Stomach (tissue), 9 donors: ENCODE data around the gene POU3F1. TPM values are rescaled to one million over a fixed set of nuclear protein-coding genes. Genes with fewer than 3 reads are reported as not detected.
A peak's percentile ranks its signal among the peaks of the same experiment; 100 is the strongest.

Source experiments
- DNase-seq, 2 donors: peaks; one replicate each; pipeline versions ENCODE4 v3.0.0 to v3.0.0-alpha.2; 2013 to 2019
- H3K27ac ChIP-seq, 5 donors: fragments of 200-600 bp in 4 of 5; sonication (generic) in 4 of 5; one replicate each; pipeline ENCODE4 v1.5.1; 2013 to 2019; ENCODE audit warnings: mild to moderate bottlenecking in 1 of 5, moderate library complexity in 1 of 5
- H3K27me3 ChIP-seq, 3 donors: fragments of 200-600 bp; sonication (generic); one replicate each; pipeline ENCODE4 v1.5.1; 2017 to 2019; ENCODE audit warnings: mixed run types in 1 of 3
- H3K36me3 ChIP-seq, 4 donors: fragments of 200-600 bp; sonication (generic); 1 replicate in 3 of 4; 2 replicates in 1 of 4; pipeline ENCODE4 v1.5.1; 2016 to 2019
- H3K4me1 ChIP-seq, 4 donors: fragments of 200-600 bp; sonication (generic); one replicate each; pipeline ENCODE4 v1.5.1; 2016 to 2019
- H3K4me3 ChIP-seq, 4 donors: fragments of 200-600 bp; sonication (generic) in 3 of 4; one replicate each; pipeline ENCODE4 v1.5.1; 2016 to 2019; ENCODE audit warnings: mild to moderate bottlenecking in 1 of 4
- H3K9me3 ChIP-seq, 4 donors: fragments of 200-600 bp; sonication (generic); one replicate each; pipeline ENCODE4 v1.5.1; 2016 to 2019
- CTCF ChIP-seq, 7 experiments: fragments of 450-650 bp in 4 of 7; fragments of 200-600 bp in 3 of 7; sonication (generic) in 3 of 7; IDR thresholded peaks; one replicate each; pipeline ENCODE4 v1.5.1; 2016 to 2019; ENCODE audit warnings: antibody characterized with exemption in 7 of 7, control low read depth in 2 of 7, mild to moderate bottlenecking in 1 of 7
- EP300 ChIP-seq: sonication (generic); formaldehyde crosslinking; IDR thresholded peaks from one replicate; pipeline ENCODE4 v1.6.1; 2017; ENCODE audit warnings: antibody characterized with exemption
- POLR2A ChIP-seq, 4 donors: fragments of 450-650 bp; IDR thresholded peaks; one replicate each; pipeline ENCODE4 v1.6.1; 2016; ENCODE audit warnings: antibody characterized with exemption in 4 of 4, control low read depth in 2 of 4, mild to moderate bottlenecking in 1 of 4, moderate library complexity in 1 of 4
- POLR2AphosphoS5 ChIP-seq, 3 donors: sonication (generic); formaldehyde crosslinking; IDR thresholded peaks; one replicate each; pipeline ENCODE4 v1.6.1; 2016; ENCODE audit warnings: antibody characterized with exemption in 3 of 3
- WGBS, 5 donors: extraction: QIAGEN DNeasy Blood & Tissue Kit in 3 of 5; methylation state at CpG; one replicate each; pipeline versions ENCODE4 v1.1.5 to v1.1.7; 2013 to 2018; 5-methylcytosine and 5-hydroxymethylcytosine counted together
- intact Hi-C: fragments of 100-400 bp; cut with DNase I; formaldehyde crosslinking; loops from one replicate; pipeline ENCODE4 v1.15.1; 2023; ENCODE audit warnings: low total_unique reads
- polyA plus RNA-seq, 3 donors: library from polyadenylated mRNA; stranded (reverse); fragments of 200-250 nt; gene quantifications; one replicate each; pipeline ENCODE4 v1.2.3, GENCODE V29; 2013
- total RNA-seq, 5 donors: library from RNA; depleted of rRNA; stranded (reverse); fragments of >200 nt; gene quantifications; one replicate each; pipeline versions ENCODE4 v1.1.0 to v1.2.3, GENCODE V29; 2014 to 2016
- donor health status: healthy with polysubstance abuse.
- donor health status: Bipolar disorder and iron deficiency.
- donor health status: healthy.

The POU3F1 gene
- total and polyA plus RNA-seq, 8 donors = 0.20 TPM; not detected in 7

GRCh38 chr1:38079019-38079418 is 32.4 kb upstream of the POU3F1 start:
- DNase-seq = no peak
- Histone ChIP-seq H3K27me3 (peaks cover 0 to 24% (median 4%) of the 10 kb centered on the region in 3 donors), H3K27ac (no peak overlapping the region), H3K4me1 (no peaks in the 10 kb centered on the region), H3K9me3 (no peaks in the 10 kb centered on the region), H3K36me3 (no peaks in the 10 kb centered on the region), H3K4me3 (no peak overlapping the region)
- 71 to 84% (median 73%) methylated on average over 4 of the region's 4 CpGs for WGBS, 5 donors
- TF ChIP-seq EP300 = no peak
- no peak for TF ChIP-seq POLR2A (IDR thresholded peaks at IDR 0.05)
- no peak for TF ChIP-seq POLR2AphosphoS5 (IDR thresholded peaks at IDR 0.05)
- TF ChIP-seq CTCF (IDR thresholded peaks at IDR 0.05) = no peak
- intact Hi-C loops = no loop called here

GRCh38 chr1:38077523-38078147 is 31.0 kb upstream of the POU3F1 start:
- no peak overlapping the region for H3K27ac ChIP-seq
- 75 to 83% (median 83%) methylated on average over 3 of the region's 3 CpGs for WGBS, 5 donors
- no peaks in the 10 kb centered on the region for H3K4me1 ChIP-seq
- H3K9me3 ChIP-seq = no peaks in the 10 kb centered on the region
- no peaks in the 10 kb centered on the region for H3K36me3 ChIP-seq
- DNase-seq = no peak
- H3K4me3 ChIP-seq = no peak overlapping the region
- intact Hi-C loops = no loop called here
- TF ChIP-seq EP300 = no peak
- TF ChIP-seq POLR2A (IDR thresholded peaks at IDR 0.05) = no peak
- TF ChIP-seq POLR2AphosphoS5 (IDR thresholded peaks at IDR 0.05) = no peak
- TF ChIP-seq CTCF (IDR thresholded peaks at IDR 0.05) = no peak
- H3K27me3 ChIP-seq = peaks cover 0 to 38% (median 9%) of the 10 kb centered on the region in 3 donors

GRCh38 chr1:38076455-38076854 is 29.9 kb upstream of the POU3F1 start:
- H3K4me3 ChIP-seq = no peak overlapping the region
- no peak for DNase-seq
- no peaks in the 10 kb centered on the region for H3K36me3 ChIP-seq
- no peaks in the 10 kb centered on the region for H3K4me1 ChIP-seq
- H3K9me3 ChIP-seq = no peaks in the 10 kb centered on the region
- WGBS, 5 donors = 55 to 67% (median 62%) methylated on average over 6 of the region's 6 CpGs
- intact Hi-C loops = no loop called here
- TF ChIP-seq EP300 = no peak
- no peak for TF ChIP-seq CTCF (IDR thresholded peaks at IDR 0.05)
- TF ChIP-seq POLR2A (IDR thresholded peaks at IDR 0.05) = no peak
- TF ChIP-seq POLR2AphosphoS5 (IDR thresholded peaks at IDR 0.05) = no peak
- H3K27ac ChIP-seq = no peak overlapping the region
- peaks cover 0 to 48% (median 11%) of the 10 kb centered on the region in 3 donors for H3K27me3 ChIP-seq

- Histone ChIP-seq H3K27me3 (peaks cover 0 to 52% (median 12%) of the 10 kb centered on the region in 3 donors), H3K4me3 (no peak overlapping the region), H3K9me3 (no peaks in the 10 kb centered on the region), H3K27ac (no peak overlapping the region), H3K4me1 (no peaks in the 10 kb centered on the region), H3K36me3 (no peaks in the 10 kb centered on the region)
- no peak for TF ChIP-seq POLR2AphosphoS5 (IDR thresholded peaks at IDR 0.05)
- no peak for TF ChIP-seq POLR2A (IDR thresholded peaks at IDR 0.05)
- no peak for TF ChIP-seq CTCF (IDR thresholded peaks at IDR 0.05)
- no peak for TF ChIP-seq EP300
- peak in 1 of 2 donors; percentile 75 for DNase-seq
- intact Hi-C loops = no loop called here
- 14 to 34% (median 25%) methylated on average over 6 of the region's 6 CpGs for WGBS, 5 donors
Measured at GRCh38 chr1:38076038-38076437, 29.4 kb upstream of the POU3F1 start.
